Measurements from ENCODE around the gene BABAM2.
"Not testable (repeated sequence)": the region's sequence is repeated elsewhere in the genome, so short reads cannot be mapped to it uniquely, and the experiment has no call there.

The BABAM2 gene

GRCh38 chr2:27890146-27890923, at the start of gene BABAM2, which contains the start of gene RBKS:
BABAM2 (plus strand) TSS chr2:27890729; CDS start chr2:27894557, 3,828 bp downstream.
RBKS (minus strand) TSS chr2:27890387; CDS start chr2:27890345, 42 bp downstream.
- peak; percentile 85 for DNase-seq (ENCODE audit: low spot score)

- DNase-seq (ENCODE audit: low spot score), result no peak
Observed at GRCh38 chr2:27842894-27843293, 47.6 kb upstream of the BABAM2 start.

DNA sequence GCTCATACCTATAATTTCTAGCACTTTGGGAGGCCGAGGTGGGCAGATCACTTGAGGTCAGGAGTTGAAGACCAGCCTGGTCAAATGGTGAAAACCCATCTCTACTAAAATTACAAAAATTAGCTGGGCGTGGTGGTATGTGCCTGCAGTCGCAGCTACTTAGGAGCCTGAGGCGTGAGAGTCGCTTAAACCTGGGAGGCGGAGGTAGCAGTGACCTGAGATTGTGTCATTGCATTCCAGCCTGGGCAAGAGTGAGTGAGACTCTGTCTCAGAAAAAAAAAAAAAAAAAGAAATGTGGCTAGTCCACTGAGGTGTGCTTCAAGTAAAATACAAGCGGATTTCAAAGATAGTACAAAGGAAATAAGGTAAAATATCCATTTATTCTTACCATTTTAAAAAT, 46.5 kb upstream of the BABAM2 start:
- no peak for DNase-seq (ENCODE audit: low spot score)

DNA sequence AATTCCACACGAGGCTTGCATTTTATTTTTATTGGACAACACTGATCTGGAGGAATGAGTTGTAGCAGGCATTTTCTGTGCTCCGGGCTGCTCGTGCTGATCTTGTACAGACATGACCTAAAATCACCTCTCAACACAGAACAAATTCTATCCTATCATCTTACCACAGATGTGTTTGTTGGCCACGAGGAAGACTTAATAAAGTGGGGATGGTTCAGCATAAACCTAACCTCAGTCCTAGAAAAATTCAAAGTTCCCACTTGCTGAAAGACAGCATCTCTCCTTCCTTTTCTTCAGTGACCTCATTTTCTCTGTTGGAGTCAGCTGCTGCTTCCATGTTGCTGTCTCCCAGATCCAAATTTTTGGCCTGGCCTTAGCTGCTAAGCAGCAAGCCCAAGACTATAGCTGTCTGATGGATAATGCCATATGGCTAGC, 45.7 kb upstream of the BABAM2 start:
- no peak for DNase-seq (ENCODE audit: low spot score)

- no peak for DNase-seq (ENCODE audit: low spot score)
Observed at GRCh38 chr2:27847333-27847732, 43.2 kb upstream of the BABAM2 start.

DNA sequence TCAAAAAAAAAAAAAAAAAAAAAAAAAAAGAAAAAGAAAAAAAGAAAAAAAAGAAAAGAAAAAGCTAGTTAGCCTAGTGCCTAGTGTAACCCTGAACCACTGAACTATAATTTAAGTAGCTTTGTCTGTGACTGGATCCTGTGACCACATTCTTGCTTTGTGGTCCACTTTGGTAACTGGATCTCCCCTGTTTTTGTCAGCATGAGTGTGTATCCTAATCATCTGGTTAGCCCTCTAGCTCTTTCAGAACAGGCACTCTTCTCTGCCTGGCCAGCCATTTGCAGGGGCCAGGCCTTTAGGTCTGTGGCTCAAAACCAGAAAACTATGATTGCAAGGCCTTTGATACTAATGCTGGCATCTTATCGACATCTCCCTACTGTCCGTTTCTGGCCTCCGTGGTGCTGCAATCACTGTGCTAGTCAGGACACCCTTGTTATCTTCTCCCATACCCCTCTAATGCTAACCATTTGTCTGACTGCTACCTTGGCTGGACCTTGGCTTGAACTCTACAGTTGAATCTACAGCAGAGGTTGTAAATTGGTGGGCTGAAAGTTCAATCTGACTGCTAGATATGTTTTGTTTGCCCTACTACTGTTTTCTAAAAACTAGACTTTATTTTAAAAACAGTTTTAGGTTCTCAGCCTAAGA, 40.8 kb upstream of the BABAM2 start:
- DNase-seq (ENCODE audit: low spot score), result no peak

GRCh38 chr2:27852691-27853090, 37.8 kb upstream of the BABAM2 start:
- DNase-seq (ENCODE audit: low spot score), result no peak

GRCh38 chr2:27854229-27854862, 36.2 kb upstream of the BABAM2 start:
- no peak for DNase-seq (ENCODE audit: low spot score)

DNA sequence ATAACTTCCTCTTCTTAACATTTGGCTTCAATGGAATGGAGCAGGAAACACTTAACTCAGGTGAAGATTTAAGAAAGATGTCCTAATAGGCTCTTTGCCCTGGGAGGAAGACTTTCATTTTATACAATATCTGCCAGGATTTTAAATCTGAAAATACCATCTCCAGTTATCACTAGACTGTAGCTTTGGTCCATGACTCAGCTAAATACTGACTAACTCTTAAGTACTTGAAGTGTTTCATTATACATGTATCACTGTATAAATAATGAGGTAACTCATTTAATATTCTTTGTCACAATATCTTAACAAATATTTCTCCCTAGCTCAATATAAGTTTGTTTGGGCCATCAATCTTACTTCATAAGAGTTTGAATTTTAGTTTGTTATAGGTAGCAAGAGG, 35.1 kb upstream of the BABAM2 start:
- peak; percentile 16 for DNase-seq (ENCODE audit: low spot score)

GRCh38 chr2:27856386-27856785, 34.1 kb upstream of the BABAM2 start:
- DNase-seq (ENCODE audit: low spot score), result no peak

GRCh38 chr2:27856956-27857355, 33.6 kb upstream of the BABAM2 start:
- DNase-seq (ENCODE audit: low spot score), result no peak

- peak; percentile 16 for DNase-seq (ENCODE audit: low spot score)
Observed at GRCh38 chr2:27857417-27858172, 32.9 kb upstream of the BABAM2 start.

DNA sequence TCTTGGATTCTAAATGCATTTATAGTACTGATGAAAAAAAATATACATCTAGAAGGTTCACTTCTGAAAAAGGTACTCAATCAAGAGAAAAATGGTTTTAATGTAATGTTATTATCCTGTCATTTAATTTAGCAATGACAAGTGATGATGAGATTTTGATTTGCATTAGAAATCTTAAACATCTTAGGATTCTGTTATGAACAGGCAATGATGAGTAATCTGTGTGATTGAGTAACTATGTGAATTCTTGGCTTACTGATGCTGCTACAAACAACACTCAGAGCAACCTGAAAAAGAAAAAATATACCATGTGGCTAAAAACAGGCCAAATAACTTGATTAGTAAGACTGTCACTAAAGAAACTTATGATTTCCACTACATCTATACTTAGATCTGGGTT, 30.4 kb upstream of the BABAM2 start:
- DNase-seq (ENCODE audit: low spot score), result no peak

DNA sequence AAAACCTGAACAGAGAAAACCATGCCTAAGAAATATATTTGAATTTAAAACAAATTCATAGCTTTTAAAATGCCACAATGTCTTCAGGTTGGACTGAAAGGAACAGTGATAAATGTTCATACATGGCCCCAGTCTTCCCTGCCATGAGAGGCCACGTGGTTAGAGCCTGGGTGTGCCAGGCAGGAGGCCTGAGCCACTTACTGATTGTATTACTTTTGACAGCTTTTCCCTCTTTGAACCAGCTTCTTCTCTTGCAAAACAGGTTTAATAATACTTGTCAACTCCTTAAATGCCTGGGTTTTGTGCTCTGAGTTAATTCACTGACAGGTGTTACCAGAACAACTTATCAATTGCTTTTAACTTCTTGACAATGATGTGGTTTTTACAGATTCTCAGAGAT, 27.4 kb upstream of the BABAM2 start:
- no peak for DNase-seq (ENCODE audit: low spot score)

DNA sequence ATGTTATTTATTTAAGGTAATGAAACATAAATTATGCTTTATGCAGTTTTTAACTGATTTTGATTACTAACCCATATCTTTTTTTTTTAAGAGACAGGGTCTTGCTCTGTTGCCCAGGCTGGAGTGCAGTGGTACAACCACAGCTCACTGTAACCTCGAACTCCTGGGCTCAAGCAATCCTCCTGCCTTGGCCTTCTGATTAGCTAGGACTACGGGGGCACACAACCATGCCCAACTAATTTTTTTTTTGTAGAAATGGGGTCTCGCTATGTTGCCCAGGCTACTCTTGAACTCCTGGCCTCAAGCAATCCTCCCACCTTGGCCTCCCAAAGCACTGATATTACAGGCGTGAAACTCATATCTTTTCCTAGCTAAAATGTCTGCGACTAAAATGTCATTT, 26.6 kb upstream of the BABAM2 start:
- DNase-seq (ENCODE audit: low spot score), result not testable (repeated sequence)

DNA sequence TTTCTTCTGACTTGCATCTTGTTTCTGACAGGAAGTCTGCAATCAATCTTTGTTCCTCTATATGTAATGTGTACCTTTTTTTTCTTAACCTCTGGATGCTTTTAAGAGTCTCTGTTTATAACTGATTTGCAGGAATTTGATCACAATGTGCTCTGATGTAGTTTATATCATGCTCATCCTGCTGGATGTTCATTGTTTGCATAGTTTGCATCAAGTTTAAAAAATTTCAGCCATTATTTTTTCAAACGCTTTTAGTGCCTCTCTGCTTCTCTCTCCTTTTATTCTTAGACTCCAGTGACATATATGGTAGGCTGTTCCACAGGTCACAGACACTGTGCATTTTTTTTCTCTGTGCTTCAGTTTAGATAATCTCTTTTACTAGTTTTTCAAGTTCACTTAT, 24.3 kb upstream of the BABAM2 start:
- DNase-seq (ENCODE audit: low spot score), result no peak

DNA sequence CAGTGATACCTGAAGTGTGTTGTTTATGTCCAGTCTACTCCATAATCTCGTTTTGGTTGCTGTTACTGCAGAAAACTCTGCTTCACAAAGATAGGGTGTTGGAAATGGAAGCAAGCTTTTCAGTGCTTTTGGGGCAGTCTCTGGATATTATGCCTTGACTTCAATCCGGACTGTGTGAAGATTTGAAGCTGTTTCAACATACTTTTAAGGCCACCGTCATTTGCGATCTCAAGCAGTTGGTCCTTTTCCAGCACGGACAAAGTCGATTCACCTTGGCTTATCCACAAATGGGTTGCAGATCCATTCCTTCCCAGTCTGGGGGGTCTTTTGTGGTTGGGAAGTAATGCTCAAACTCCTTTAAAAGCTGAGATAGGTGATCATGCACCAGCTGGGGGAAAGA, 20.8 kb upstream of the BABAM2 start:
- DNase-seq (ENCODE audit: low spot score), result no peak

- DNase-seq (ENCODE audit: low spot score), result no peak
Observed at GRCh38 chr2:27870724-27871123, 19.8 kb upstream of the BABAM2 start.

DNA sequence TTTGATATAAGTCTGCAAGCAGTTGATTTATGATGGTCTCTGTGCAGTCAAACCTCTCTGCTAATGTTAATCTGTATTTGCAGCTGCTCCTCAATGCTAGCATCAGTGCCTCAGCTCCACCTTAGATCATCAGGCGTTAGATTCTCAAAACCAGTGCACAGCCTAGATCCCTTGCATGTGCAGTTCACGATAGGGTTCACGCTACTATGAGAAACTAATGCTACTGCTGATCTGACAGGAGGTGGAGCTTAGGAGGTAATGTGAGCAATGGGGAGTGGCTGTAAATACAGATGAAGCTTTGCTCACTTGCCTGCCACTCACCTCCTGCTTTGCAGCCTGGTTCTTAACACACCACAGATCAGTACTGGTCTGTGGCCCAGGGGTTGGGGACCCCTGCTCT, 18.7 kb upstream of the BABAM2 start:
- no peak for DNase-seq (ENCODE audit: low spot score)

DNA sequence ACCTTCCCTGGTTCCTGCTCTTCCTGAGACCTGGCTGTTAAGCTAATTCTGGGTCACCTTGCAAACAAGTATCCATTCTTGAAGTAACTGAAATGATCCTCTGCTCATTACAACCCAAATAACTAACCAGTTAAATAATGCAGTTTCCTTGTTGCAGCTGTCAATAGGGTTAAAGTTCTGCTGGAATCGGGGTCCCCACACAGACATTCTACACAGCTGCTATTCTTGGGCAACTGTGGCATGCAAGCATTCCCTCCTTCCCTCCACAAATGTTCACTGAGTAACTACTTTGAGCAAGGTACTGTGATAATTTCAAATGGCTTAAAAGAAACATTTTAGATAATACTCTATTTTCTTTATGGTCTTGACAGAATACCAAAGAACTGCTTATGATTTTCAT, 17.4 kb upstream of the BABAM2 start:
- no peak for DNase-seq (ENCODE audit: low spot score)

DNA sequence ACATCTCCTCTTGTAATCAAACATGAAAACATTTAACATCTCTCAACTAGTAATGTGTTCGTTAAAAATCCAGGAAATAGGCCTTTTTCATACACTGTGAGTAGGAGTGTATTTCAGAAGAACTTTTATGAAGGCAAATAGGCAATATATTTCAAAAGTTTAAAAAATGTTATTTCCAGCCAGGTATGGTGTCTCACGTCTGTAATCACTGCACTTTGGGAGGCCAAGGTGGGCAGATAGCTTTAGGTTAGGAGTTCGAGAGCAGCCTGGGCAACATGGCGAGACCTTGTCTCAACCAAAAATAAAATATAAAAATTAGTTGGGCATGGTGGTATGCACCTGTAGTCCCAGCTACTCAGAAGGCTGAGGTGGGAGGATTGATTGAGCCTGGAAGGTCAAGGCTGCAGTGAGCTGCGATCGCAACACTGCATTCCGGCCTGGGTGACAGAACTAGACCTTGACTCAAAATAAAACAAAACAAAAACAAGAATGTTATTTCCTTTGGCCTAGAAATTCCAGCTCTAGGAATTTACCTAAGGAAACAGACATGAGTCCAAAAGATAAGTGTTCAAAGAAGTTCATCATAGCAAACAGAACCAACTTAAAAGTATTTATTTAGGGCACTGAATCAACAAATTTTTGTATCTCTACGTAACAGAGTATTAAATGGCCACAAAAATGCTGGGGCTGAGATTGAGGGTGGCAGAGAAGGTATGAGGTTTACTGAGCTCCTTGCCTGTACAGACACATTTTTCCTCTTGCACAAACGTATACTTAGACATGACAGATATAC, 15.2 kb upstream of the BABAM2 start:
- DNase-seq (ENCODE audit: low spot score), result no peak

- DNase-seq (ENCODE audit: low spot score), result no peak
Observed at GRCh38 chr2:27878825-27879224, 11.7 kb upstream of the BABAM2 start.
